ENCODE measurements around the gene CACNA2D3.

The CACNA2D3 gene

DNA sequence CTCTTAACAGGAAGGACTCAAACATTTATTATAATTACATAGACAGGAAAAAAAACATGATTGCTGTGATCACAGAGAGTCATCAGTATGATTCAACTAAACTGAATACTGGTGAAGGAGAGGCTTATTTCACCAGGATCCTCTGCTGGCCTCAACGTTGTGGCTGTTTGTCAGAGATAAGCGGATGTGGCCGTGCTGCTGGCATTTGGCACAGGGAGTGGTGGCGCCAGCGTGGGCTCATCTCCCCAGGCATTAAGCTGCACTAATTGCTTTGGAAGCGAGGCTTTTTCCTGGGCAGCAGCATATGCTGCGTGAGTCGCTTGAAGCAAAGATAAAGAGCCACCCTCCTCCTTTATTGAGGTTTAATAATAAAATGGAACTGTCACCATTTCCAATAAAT, 498.8 kb downstream of the CACNA2D3 start:
- no peak overlapping the region for H3K9ac ChIP-seq (ENCODE audit: low read length)
- no peaks in the 10 kb centered on the region for H3K27me3 ChIP-seq (ENCODE audit: low read length)
- H2AFZ ChIP-seq (ENCODE audit: low read depth, low read length, severe bottlenecking), result no peak overlapping the region
- TF ChIP-seq CTCF (IDR thresholded peaks at IDR 0.05; ENCODE audit: insufficient read depth, low read length, poor library complexity, severe bottlenecking) (no peak), EZH2phosphoT487 (conservative IDR thresholded peaks at IDR 0.05; ENCODE audit: low read length) (no peak)
- H3K27ac ChIP-seq (ENCODE audit: low read depth, low read length), result no peak overlapping the region
- no peak overlapping the region for H3K4me2 ChIP-seq (ENCODE audit: low read depth, low read length, poor library complexity, severe bottlenecking)
- no peaks in the 10 kb centered on the region for H3K36me3 ChIP-seq (ENCODE audit: low read length)
- no peaks in the 10 kb centered on the region for H3K79me2 ChIP-seq (ENCODE audit: insufficient read depth, low read length)
- no peak overlapping the region for H3K4me3 ChIP-seq (ENCODE audit: insufficient read depth, low read length, poor library complexity, severe bottlenecking)
- no peaks in the 10 kb centered on the region for H3K9me3 ChIP-seq (ENCODE audit: insufficient read depth, low read length)
- no peaks in the 10 kb centered on the region for H3K9me2 ChIP-seq (replicated peaks; ENCODE audit: insufficient read depth, low read length)
- H3F3A ChIP-seq (ENCODE audit: insufficient read depth), result no peaks in the 10 kb centered on the region
- no peaks in the 10 kb centered on the region for H4K20me1 ChIP-seq (ENCODE audit: low read depth, low read length)

- no peak overlapping the region for H3K27ac ChIP-seq (ENCODE audit: low read depth, low read length)
- no peaks in the 10 kb centered on the region for H3K9me3 ChIP-seq (ENCODE audit: insufficient read depth, low read length)
- H3F3A ChIP-seq (ENCODE audit: insufficient read depth), result no peaks in the 10 kb centered on the region
- H3K79me2 ChIP-seq (ENCODE audit: insufficient read depth, low read length), result no peaks in the 10 kb centered on the region
- no peaks in the 10 kb centered on the region for H3K27me3 ChIP-seq (ENCODE audit: low read length)
- H3K4me2 ChIP-seq (ENCODE audit: low read depth, low read length, poor library complexity, severe bottlenecking), result no peak overlapping the region
- TF ChIP-seq CTCF (IDR thresholded peaks at IDR 0.05; ENCODE audit: insufficient read depth, low read length, poor library complexity, severe bottlenecking), result no peak
- no peak for TF ChIP-seq EZH2phosphoT487 (conservative IDR thresholded peaks at IDR 0.05; ENCODE audit: low read length)
- H3K4me3 ChIP-seq (ENCODE audit: insufficient read depth, low read length, poor library complexity, severe bottlenecking), result no peak overlapping the region
- no peaks in the 10 kb centered on the region for H4K20me1 ChIP-seq (ENCODE audit: low read depth, low read length)
- no peaks in the 10 kb centered on the region for H3K9me2 ChIP-seq (replicated peaks; ENCODE audit: insufficient read depth, low read length)
- no peaks in the 10 kb centered on the region for H3K36me3 ChIP-seq (ENCODE audit: low read length)
- H3K9ac ChIP-seq (ENCODE audit: low read length), result no peak overlapping the region
- H2AFZ ChIP-seq (ENCODE audit: low read depth, low read length, severe bottlenecking), result no peak overlapping the region
Measured at GRCh38 chr3:54622678-54623077, 500.3 kb downstream of the CACNA2D3 start.

DNA sequence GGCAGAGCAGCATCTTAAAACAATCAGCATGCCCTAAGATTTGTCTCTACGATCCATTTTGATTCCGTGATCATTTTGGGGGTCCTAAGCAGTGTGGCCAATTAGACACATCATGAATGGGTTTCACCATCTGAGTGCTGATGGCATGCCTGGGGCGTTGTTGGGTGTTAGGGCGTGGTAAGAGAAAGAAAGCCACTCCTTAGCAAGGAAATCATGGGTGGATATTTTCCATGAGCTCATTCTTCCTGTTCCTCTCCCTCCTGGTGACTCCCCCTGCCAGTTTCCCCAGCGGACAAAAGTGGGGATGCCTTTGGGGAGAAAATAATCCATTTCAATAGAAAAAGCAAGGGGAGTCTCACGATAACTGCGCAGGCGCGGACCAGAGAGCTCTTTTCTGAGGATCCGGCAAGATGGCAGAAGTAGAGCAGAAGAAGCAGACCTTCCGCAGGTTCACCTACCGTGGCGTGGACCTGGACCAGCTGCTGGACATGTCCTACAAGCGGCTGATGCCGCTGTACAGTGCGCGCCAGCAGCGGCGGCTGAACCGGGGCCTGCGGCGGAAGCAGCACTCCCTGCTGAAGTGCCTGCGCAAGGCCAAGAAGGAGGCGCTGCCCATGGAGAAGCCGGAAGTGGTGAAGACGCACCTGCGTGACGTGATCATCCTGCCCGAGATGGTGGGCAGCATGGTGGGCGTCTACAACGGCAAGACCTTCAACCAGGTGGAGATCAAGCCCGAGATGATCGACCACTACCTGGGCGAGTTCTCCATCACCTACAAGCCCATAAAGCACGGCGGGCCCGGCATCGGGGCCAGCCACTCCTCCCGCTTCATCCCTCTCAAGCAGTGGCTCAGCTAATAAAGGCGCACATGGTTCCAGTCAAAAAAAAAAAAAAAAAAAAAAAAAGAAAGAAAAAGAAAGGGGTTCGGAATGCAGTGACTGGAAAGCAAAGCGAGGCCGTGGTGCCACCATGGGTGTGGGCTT, 503.7 kb downstream of the CACNA2D3 start:
- no peak overlapping the region for H3K4me2 ChIP-seq (ENCODE audit: low read depth, low read length, poor library complexity, severe bottlenecking)

More for the DNA sequence above, 503.7 kb downstream of the CACNA2D3 start:
- Histone ChIP-seq H3K9ac (ENCODE audit: low read length) (no peak overlapping the region), H3K4me3 (ENCODE audit: insufficient read depth, low read length, poor library complexity, severe bottlenecking) (no peak overlapping the region), H3K79me2 (ENCODE audit: insufficient read depth, low read length) (no peaks in the 10 kb centered on the region), H3K9me2 (replicated peaks; ENCODE audit: insufficient read depth, low read length) (no peaks in the 10 kb centered on the region), H4K20me1 (ENCODE audit: low read depth, low read length) (no peaks in the 10 kb centered on the region), H3F3A (ENCODE audit: insufficient read depth) (no peaks in the 10 kb centered on the region), H2AFZ (ENCODE audit: low read depth, low read length, severe bottlenecking) (no peak overlapping the region), H3K36me3 (ENCODE audit: low read length) (no peaks in the 10 kb centered on the region), H3K27ac (ENCODE audit: low read depth, low read length) (no peak overlapping the region), H3K27me3 (ENCODE audit: low read length) (no peaks in the 10 kb centered on the region), H3K9me3 (ENCODE audit: insufficient read depth, low read length) (no peaks in the 10 kb centered on the region)
- TF ChIP-seq CTCF (IDR thresholded peaks at IDR 0.05; ENCODE audit: insufficient read depth, low read length, poor library complexity, severe bottlenecking) (no peak), EZH2phosphoT487 (conservative IDR thresholded peaks at IDR 0.05; ENCODE audit: low read length) (no peak)

Measured in SU-DHL-6 (cell line).